HG03521 (cell line): ENCODE measurements around the gene AHI1.

Experiments used
- ATAC-seq: cut with Tn5 transposase; IDR thresholded peaks from one replicate; pipeline ENCODE4 v1.9.1; 2021; ENCODE audit warnings: mild to moderate bottlenecking, moderate library complexity; ENCODE audit not compliant: unreplicated experiment

AHI1 gene

GRCh38 chr6:135304883-135305282 is 192.7 kb downstream of the AHI1 start:
- ATAC-seq = no peak

GRCh38 chr6:135301304-135301703 is 196.2 kb downstream of the AHI1 start:
- no peak for ATAC-seq

GRCh38 chr6:135300576-135300975 is 197.0 kb downstream of the AHI1 start:
- no peak for ATAC-seq

- ATAC-seq = no peak
Measured at GRCh38 chr6:135299256-135299655, 198.3 kb downstream of the AHI1 start.

- ATAC-seq = no peak
Measured at GRCh38 chr6:135298455-135298854, 199.1 kb downstream of the AHI1 start.

GRCh38 chr6:135296715-135297114 is 200.8 kb downstream of the AHI1 start:
- ATAC-seq = no peak

- ATAC-seq = no peak
Measured at GRCh38 chr6:135295085-135295484, 202.5 kb downstream of the AHI1 start.

GRCh38 chr6:135291288-135292076 is 206.1 kb downstream of the AHI1 start:
- no peak for ATAC-seq

GRCh38 chr6:135289816-135290215 is 207.7 kb downstream of the AHI1 start:
- ATAC-seq = no peak

- no peak for ATAC-seq
Measured at GRCh38 chr6:135286962-135287538, 210.5 kb downstream of the AHI1 start.

GRCh38 chr6:135285165-135285564 is 212.4 kb downstream of the AHI1 start:
- no peak for ATAC-seq

- ATAC-seq = no peak
Measured at GRCh38 chr6:135283926-135284325, 213.6 kb downstream of the AHI1 start.

GRCh38 chr6:135282395-135282794 is 215.1 kb downstream of the AHI1 start:
- no peak for ATAC-seq

GRCh38 chr6:135281964-135282363 is 215.6 kb downstream of the AHI1 start:
- no peak for ATAC-seq

GRCh38 chr6:135281227-135281626 is 216.3 kb downstream of the AHI1 start:
- no peak for ATAC-seq

GRCh38 chr6:135280375-135281136 is 217.0 kb downstream of the AHI1 start:
- no peak for ATAC-seq

GRCh38 chr6:135277422-135277821 is 220.1 kb downstream of the AHI1 start:
- no peak for ATAC-seq

- ATAC-seq = no peak
Measured at GRCh38 chr6:135274561-135275293, 222.8 kb downstream of the AHI1 start.

GRCh38 chr6:135271626-135272025 is 225.9 kb downstream of the AHI1 start:
- ATAC-seq = no peak

GRCh38 chr6:135270676-135271536 is 226.6 kb downstream of the AHI1 start:
- ATAC-seq = no peak
